NCI-H1694 treated with DMSO at 0.1 percent for 48 hours (cell line): ENCODE measurements around the gene GBP1.

Experiments used
- DNase-seq: peaks from one replicate; lab custom pipeline; 2025; lab: John Stamatoyannopoulos, UW

GBP1 gene

GRCh38 chr1:89005286-89006151, 59.5 kb downstream of the GBP1 start:
- no peak for DNase-seq
